CD4-positive, alpha-beta T cell (primary cell): ENCODE results near the gene NUMA1. TPM values are rescaled to one million over a fixed set of nuclear protein-coding genes. Genes with fewer than 3 reads are reported as not detected.

Source experiments
- ATAC-seq: fragments of 200-7000 bp; cut with Tn5 transposase; one replicate; pipeline ENCODE4 v1.10.0; 2022; ENCODE audit warnings: mild to moderate bottlenecking; ENCODE audit not compliant: poor library complexity
- CTCF ChIA-PET: fragments of 350-600 bp; sonication (Branson Sonifier 250); formaldehyde crosslinking; loops from one replicate; lab custom pipeline; 2021; ENCODE audit warnings: antibody characterized with exemption, inconsistent platforms; lab: Charles Lee
- POLR2A ChIA-PET: fragments of 350-600 bp; sonication (Branson Sonifier 250); formaldehyde crosslinking; loops from one replicate; lab custom pipeline; 2021; ENCODE audit warnings: antibody characterized with exemption, inconsistent platforms; lab: Charles Lee
- DNase-seq, 14 experiments: peaks; one replicate each; pipeline ENCODE4 v3.0.0-alpha.2; 2013 to 2020; ENCODE audit warnings: mixed read lengths in 2 of 14
- H3K27ac ChIP-seq, 2 donors: one replicate each; pipeline versions ENCODE4 v1.5.1 to v1.7.0; 2013; ENCODE audit warnings: low read length in 2 of 2, low read depth in 1 of 2, mild to moderate bottlenecking in 1 of 2
- H3K27me3 ChIP-seq, 2 experiments: 1 replicate in 1 of 2; 2 replicates in 1 of 2; pipeline versions ENCODE4 v1.6.1 to v1.7.0; 2013; ENCODE audit warnings: low read length in 2 of 2, control low read depth in 1 of 2, mild to moderate bottlenecking in 1 of 2, moderate library complexity in 1 of 2; ENCODE audit not compliant: insufficient read depth in 2 of 2, control insufficient read depth in 1 of 2
- H3K36me3 ChIP-seq: one replicate; pipeline ENCODE4 v1.6.1; 2013; ENCODE audit warnings: low read length, control low read depth; ENCODE audit not compliant: insufficient read depth
- H3K4me1 ChIP-seq: one replicate; pipeline ENCODE4 v1.6.1; 2013; ENCODE audit warnings: low read length, control low read depth; ENCODE audit not compliant: insufficient read depth
- H3K4me3 ChIP-seq: one replicate; pipeline ENCODE4 v1.5.1; 2013; ENCODE audit warnings: mild to moderate bottlenecking, low read length, moderate library complexity
- H3K9me3 ChIP-seq, 2 experiments: 1 replicate in 1 of 2; 2 replicates in 1 of 2; pipeline versions ENCODE4 v1.6.1 to v1.7.0; 2013; ENCODE audit warnings: low read length in 2 of 2, mild to moderate bottlenecking in 2 of 2, control low read depth in 1 of 2, moderate library complexity in 1 of 2; ENCODE audit not compliant: control insufficient read depth in 1 of 2, insufficient read depth in 1 of 2
- H3K27ac Mint-ChIP-seq: one replicate; pipeline ENCODE4 v1.8.0; 2020; ENCODE audit warnings: mixed read lengths
- H3K27me3 Mint-ChIP-seq: one replicate; pipeline ENCODE4 v1.8.0; 2021; ENCODE audit warnings: mixed read lengths
- H3K36me3 Mint-ChIP-seq: one replicate; pipeline ENCODE4 v1.8.0; 2021; ENCODE audit warnings: low read depth, mixed read lengths
- H3K4me1 Mint-ChIP-seq: one replicate; pipeline ENCODE4 v1.8.0; 2021; ENCODE audit warnings: low read depth, mixed read lengths
- H3K4me3 Mint-ChIP-seq: one replicate; pipeline ENCODE4 v1.8.0; 2020; ENCODE audit warnings: mild to moderate bottlenecking, mixed read lengths
- H3K9me3 Mint-ChIP-seq: one replicate; pipeline ENCODE4 v1.8.0; 2020; ENCODE audit warnings: mixed read lengths
- intact Hi-C, 2 experiments: fragments of 100-400 bp; cut with DNase I in 1 of 2; cut with micrococcal nuclease in 1 of 2; formaldehyde crosslinking; loops; one replicate each; pipeline versions ENCODE4 v1.15.1 to v1.9.0; 2023 to 2025; cut with DNase I, micrococcal nuclease
- total RNA-seq, 174 experiments: library from RNA in 2 of 174; stranded (reverse) in 2 of 174; gene quantifications; one replicate each; pipeline ENCODE4 v1.2.3 and lab custom pipeline; 2021 to 2026
- TF ChIP-seq, protein P1 (sequence below): fragments of 200-600 bp; IDR thresholded peaks from one replicate; pipeline ENCODE4 v1.8.0; 2022; ENCODE audit warnings: antibody characterized with exemption, mild to moderate bottlenecking

Gene NUMA1
- total RNA-seq, 2 experiments from 2014 or later = 191 to 197 TPM

DNA sequence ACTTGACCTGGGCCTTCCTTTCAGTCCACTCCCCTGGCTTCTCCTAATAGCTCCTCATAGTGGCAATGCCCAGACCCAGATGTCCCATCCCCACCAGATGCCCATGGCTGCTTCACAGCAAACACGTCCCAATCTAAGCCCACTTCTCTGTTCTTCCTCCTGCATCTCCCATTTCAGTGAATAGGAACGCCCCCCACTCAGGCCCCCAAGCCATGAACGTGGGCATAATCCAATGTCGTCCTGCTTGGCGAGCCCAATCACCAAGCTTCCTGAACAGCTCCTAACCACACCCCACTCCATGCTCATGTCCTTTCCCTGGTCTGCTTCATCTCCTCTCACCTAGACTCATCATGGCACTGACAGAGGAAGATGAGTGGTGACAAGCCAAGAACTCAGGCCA, 72.8 kb downstream of the NUMA1 start:
- Mint-ChIP-seq H3K4me3 (no peak overlapping the region), H3K36me3 (peaks cover 98% of the 10 kb centered on the region), H3K9me3 (no peaks in the 10 kb centered on the region), H3K27me3 (no peaks in the 10 kb centered on the region), H3K27ac (peak overlapping the region; percentile 14), H3K4me1 (peaks cover 2% of the 10 kb centered on the region)
- H3K27ac ChIP-seq = no peak overlapping the region
- ChIA-PET POLR2A (interaction anchor here (0.6 to 1.4 kb wide), 4 partner anchors 8 to 463 kb away, joined by 3 to 5 read pairs (median 3); partner anchors contain the start of gene XNDC1N), CTCF (interaction anchor here (1.4 to 2.1 kb wide), 3 partner anchors 17 to 136 kb away, joined by 3 to 7 read pairs (median 3); no protein-coding TSS in a partner anchor)
- DNase-seq (no peak), ATAC-seq (no peak)
- peaks cover 7% of the 10 kb centered on the region for H3K4me1 ChIP-seq
- H3K9me3 ChIP-seq = no peaks in the 10 kb centered on the region
- no peak overlapping the region for H3K4me3 ChIP-seq
- intact Hi-C loops = no loop called here
- H3K27me3 ChIP-seq = no peaks in the 10 kb centered on the region
- H3K36me3 ChIP-seq = peaks cover 99% of the 10 kb centered on the region
- TF ChIP-seq, protein P1, sequence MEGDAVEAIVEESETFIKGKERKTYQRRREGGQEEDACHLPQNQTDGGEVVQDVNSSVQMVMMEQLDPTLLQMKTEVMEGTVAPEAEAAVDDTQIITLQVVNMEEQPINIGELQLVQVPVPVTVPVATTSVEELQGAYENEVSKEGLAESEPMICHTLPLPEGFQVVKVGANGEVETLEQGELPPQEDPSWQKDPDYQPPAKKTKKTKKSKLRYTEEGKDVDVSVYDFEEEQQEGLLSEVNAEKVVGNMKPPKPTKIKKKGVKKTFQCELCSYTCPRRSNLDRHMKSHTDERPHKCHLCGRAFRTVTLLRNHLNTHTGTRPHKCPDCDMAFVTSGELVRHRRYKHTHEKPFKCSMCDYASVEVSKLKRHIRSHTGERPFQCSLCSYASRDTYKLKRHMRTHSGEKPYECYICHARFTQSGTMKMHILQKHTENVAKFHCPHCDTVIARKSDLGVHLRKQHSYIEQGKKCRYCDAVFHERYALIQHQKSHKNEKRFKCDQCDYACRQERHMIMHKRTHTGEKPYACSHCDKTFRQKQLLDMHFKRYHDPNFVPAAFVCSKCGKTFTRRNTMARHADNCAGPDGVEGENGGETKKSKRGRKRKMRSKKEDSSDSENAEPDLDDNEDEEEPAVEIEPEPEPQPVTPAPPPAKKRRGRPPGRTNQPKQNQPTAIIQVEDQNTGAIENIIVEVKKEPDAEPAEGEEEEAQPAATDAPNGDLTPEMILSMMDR = no peak

DNA sequence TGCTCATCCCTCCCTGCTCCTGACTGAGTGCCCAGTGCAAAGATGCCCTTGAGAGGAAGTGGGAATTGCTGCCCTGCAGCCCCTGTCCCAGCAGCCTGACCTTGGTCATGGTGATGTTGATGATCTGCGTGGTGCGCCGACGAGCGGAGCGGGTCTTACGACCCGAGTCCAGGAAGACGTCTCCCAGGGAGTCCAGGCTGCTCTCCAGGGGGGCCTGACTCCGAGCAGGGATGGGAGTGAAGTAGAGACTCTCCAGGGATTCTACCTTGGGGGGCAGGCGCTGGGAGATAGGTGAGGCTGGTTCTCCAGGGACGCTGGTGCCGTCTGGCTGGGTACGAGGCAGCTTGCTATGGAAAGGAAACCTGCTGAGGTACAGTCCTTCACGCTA, 73.3 kb downstream of the NUMA1 start:
- ATAC-seq (no peak), DNase-seq (no peak)
- H3K4me3 Mint-ChIP-seq = no peak overlapping the region
- Histone ChIP-seq H3K27me3 (no peaks in the 10 kb centered on the region), H3K4me1 (peaks cover 7% of the 10 kb centered on the region), H3K27ac (no peak overlapping the region), H3K4me3 (no peak overlapping the region), H3K9me3 (no peaks in the 10 kb centered on the region), H3K36me3 (peaks cover 95% of the 10 kb centered on the region)
- ChIA-PET POLR2A (interaction anchor here (0.6 to 1.3 kb wide), 2 partner anchors 79 to 464 kb away, joined by 3 read pairs; partner anchors contain the start of gene XNDC1N), CTCF (interaction anchor here (2.1 kb wide), 1 partner anchor 84 kb away, joined by 7 read pairs; no protein-coding TSS in a partner anchor)
- peaks cover 7% of the 10 kb centered on the region for H3K4me1 Mint-ChIP-seq
- H3K27ac Mint-ChIP-seq = no peak overlapping the region
- no peaks in the 10 kb centered on the region for H3K27me3 Mint-ChIP-seq
- TF ChIP-seq, protein P1 = no peak
- intact Hi-C loops = no loop called here
- no peaks in the 10 kb centered on the region for H3K9me3 Mint-ChIP-seq
- H3K36me3 Mint-ChIP-seq = peaks cover 98% of the 10 kb centered on the region

DNA sequence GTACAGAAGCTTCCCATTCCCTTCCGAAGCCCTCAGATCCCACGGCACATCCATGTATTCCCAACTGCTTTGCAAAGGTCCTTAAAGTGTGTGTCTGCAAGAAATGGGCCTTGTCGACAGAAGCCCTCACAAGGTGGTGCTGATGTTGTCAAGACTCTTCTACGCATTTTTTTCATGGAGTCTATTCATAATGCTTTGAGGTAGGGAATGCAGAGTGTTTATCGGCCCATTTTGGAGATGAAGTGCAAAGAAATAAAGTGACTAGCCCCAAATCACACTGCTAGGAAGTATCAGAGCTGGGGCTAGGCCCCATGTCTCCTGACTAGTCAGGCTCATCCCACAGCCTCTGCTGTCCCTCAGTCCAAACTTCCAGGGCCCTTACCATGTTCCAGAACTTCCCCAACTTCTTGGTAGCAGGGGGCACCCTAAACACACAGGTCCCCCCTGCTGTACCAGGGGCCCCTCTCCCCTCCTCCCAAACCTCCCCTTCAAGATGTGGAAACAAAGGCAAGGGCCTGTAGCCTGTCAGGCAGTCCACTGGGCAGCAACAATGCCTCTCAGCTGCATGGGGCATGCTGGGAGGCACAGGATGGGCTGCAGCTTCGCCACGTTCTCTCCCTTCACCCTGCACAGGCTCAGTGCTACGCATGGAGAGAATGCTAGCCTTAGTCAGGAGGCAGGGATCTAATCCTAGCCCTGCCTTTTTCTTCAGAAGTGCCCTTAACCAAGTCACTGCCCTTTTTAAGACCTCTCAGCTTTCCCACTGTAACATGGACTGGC, 73.8 kb downstream of the NUMA1 start:
- POLR2A ChIA-PET = interaction anchor here (1.3 kb wide), 1 partner anchor 78 kb away, joined by 3 read pairs; the partner anchor contains the start of gene XNDC1N
- no peaks in the 10 kb centered on the region for H3K27me3 ChIP-seq
- H3K9me3 Mint-ChIP-seq = no peaks in the 10 kb centered on the region
- no peak for ATAC-seq
- peaks cover 98% of the 10 kb centered on the region for H3K36me3 Mint-ChIP-seq
- H3K4me3 ChIP-seq = no peak overlapping the region
- H3K4me1 Mint-ChIP-seq = peaks cover 11% of the 10 kb centered on the region
- DNase-seq = no peak
- peak overlapping the region; percentile 39 for H3K27ac Mint-ChIP-seq
- TF ChIP-seq, protein P1 = no peak
- intact Hi-C loops = no loop called here
- H3K9me3 ChIP-seq = no peaks in the 10 kb centered on the region
- CTCF ChIA-PET = interaction anchor here (2.1 kb wide), 1 partner anchor 85 kb away, joined by 7 read pairs; no protein-coding TSS in a partner anchor
- no peak overlapping the region for H3K4me3 Mint-ChIP-seq
- peaks cover 92% of the 10 kb centered on the region for H3K36me3 ChIP-seq
- no peaks in the 10 kb centered on the region for H3K27me3 Mint-ChIP-seq
- peaks cover 4% of the 10 kb centered on the region for H3K4me1 ChIP-seq
- H3K27ac ChIP-seq = no peak overlapping the region
